H7 (cell line): ENCODE results near the gene LMO7. TPM values are rescaled to one million over a fixed set of nuclear protein-coding genes. Genes with fewer than 3 reads are reported as not detected.

Experiments used
- DNase-seq: peaks from one replicate; pipeline ENCODE4 v3.0.0; 2012
- H3K27me3 ChIP-seq: 2 replicates; pipeline ENCODE4 v1.6.0; 2011; ENCODE audit warnings: mild to moderate bottlenecking, low read length; ENCODE audit not compliant: control insufficient read depth, insufficient read depth
- H3K36me3 ChIP-seq: replicated peaks from 2 replicates; pipeline ENCODE4 v1.5.1; 2011; ENCODE audit warnings: low read length; ENCODE audit not compliant: control insufficient read depth, insufficient read depth
- H3K4me3 ChIP-seq: 2 replicates; pipeline ENCODE4 v1.5.1; 2011; ENCODE audit warnings: low read depth, mild to moderate bottlenecking, control low read depth, low read length, moderate library complexity; ENCODE audit not compliant: insufficient read depth
- total RNA-seq: library from RNA; depleted of rRNA; stranded (reverse); fragments of >200 nt; shearing (Covaris generic); gene quantifications from 2 replicates; pipeline ENCODE4 v1.2.3, GENCODE V29; 2014

Gene LMO7
- total RNA-seq, 1 experiment from 2014 or later = 7.6 TPM

DNA sequence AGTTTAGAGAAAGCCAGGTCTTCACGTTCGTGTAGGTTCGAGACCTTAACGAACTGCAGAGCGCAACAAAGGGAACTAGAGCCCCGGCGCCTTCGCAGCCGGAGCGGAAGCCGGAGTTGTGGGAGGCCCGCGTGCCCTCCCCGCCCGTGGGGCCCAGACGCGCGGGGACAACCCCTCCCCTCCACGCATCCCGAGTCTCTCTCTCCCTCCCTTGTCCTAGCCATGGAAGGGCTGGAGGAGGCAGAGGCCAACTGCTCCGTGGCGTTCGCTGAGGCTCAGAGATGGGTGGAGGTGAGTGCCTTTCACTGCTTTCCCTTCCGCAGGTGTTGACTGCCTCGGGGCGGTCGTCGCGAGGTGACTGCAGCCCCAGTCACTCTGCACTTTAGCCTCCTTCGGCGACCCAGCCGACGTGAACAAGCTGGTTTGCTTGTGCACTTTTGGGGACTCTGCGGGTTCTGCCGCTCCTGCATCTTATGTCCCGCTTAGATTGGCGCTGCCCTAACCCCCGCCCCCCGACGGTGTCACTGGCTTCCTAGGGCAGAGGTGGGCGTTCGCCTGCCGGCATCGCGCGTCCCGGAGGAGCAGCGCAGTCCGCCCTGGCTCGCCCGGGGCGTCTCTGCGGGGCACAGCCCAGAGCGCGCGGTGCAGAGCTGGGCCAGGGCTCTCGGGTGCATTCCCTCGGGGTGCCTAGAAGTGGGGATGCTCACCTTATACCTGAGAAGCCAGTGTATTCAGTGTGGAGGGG, 478 bp downstream of the LMO7 start:
- Histone ChIP-seq H3K27me3 (peaks cover 32% of the 10 kb centered on the region), H3K4me3 (peak overlapping the region; percentile 51), H3K36me3 (no peaks in the 10 kb centered on the region)
- DNase-seq = peak; percentile 67

DNA sequence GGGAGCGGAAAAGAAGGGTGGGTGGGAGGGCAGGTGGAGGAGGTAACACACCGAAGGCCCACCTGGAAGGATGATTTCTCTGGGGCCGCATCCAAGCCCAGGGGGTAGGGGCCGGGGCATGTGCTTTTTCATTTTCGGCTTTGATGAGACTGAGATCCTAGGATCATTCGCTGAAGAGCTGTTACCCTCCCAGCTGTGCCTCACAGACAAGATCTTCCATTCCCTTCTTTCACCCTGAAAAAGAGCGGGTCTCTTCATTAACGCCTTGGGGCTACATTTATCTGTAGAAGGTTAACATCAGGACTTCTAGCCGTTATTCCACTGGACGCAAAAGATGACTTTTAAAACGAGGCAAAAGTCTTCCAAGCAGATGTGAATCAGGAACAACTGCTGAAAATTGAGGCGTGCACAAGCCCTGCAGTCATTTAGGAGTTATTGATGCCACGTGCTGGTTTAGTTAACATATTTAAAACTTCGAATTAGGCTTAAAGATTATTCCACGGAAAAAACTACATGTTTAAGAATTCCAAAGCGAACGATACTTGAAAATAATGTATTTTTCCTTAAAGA, 1.1 kb downstream of the LMO7 start:
- H3K27me3 ChIP-seq = peaks cover 32% of the 10 kb centered on the region
- H3K36me3 ChIP-seq = no peaks in the 10 kb centered on the region
- peak; percentile 58 for DNase-seq
- peak overlapping the region; percentile 51 for H3K4me3 ChIP-seq

DNA sequence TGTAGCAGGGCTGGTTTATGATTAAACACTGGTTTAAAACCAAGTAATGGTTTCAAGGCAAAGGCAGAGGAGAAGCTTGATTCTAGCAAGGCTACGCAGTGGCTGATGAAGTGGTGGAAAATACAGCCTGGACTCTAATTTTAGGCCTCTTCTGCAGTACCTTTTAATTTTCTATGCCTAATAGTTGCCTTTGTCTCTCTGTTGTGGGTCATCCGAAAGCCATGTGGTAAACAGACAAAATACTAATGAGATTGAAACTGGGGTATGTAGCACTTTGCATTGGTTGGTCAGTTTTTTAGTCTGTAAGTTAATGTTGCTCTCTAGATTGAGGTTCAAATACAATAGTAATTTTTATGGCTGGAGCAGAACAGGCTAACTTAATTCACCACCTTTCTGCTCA, 3.3 kb downstream of the LMO7 start:
- no peak overlapping the region for H3K4me3 ChIP-seq
- no peak for DNase-seq
- no peaks in the 10 kb centered on the region for H3K36me3 ChIP-seq
- H3K27me3 ChIP-seq = peaks cover 32% of the 10 kb centered on the region

DNA sequence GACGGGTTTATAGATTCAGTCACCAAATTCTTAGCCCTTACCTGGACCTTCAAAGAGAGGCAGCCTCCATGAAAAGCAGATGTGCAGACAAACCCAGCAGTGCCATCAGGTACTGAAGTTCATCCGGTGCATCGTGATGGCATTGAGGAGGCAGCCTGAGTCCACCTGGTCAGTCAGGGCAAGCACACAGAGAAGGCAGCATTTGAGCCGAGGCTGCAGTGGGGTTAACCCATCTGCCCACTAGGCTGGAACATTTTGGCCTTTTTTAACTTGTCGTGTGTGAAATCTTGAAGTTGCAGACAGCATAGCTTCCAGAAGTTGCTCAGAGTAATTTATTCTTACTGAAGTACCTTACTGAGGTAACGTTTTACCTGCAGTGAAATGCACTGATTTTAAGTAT, 4.9 kb downstream of the LMO7 start:
- no peaks in the 10 kb centered on the region for H3K36me3 ChIP-seq

DNA sequence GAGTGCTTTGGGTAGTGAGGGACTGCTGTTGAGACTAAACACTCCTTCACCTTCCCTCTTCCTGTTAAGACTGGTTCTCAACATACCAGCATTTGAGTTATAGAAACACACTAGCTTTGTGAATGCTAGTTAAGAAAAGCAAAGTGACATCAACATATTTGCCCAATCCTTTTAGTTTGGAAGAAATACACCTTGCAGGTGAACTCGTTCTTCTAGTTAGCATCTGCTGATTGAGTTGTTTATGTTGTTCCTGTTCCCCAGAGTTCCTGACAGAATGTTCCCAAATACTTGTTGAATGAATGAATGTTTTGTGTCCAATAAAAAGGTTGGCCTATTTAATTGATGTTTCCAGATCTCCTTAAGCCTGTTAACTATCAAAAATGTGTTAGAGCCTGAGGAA, 7.1 kb downstream of the LMO7 start:
- DNase-seq = no peak
- Histone ChIP-seq H3K27me3 (peaks cover 4% of the 10 kb centered on the region), H3K4me3 (no peak overlapping the region), H3K36me3 (no peaks in the 10 kb centered on the region)

More for the DNA sequence above, 4.9 kb downstream of the LMO7 start:
- DNase-seq = no peak
- Histone ChIP-seq H3K4me3 (no peak overlapping the region), H3K27me3 (peaks cover 24% of the 10 kb centered on the region)

DNA sequence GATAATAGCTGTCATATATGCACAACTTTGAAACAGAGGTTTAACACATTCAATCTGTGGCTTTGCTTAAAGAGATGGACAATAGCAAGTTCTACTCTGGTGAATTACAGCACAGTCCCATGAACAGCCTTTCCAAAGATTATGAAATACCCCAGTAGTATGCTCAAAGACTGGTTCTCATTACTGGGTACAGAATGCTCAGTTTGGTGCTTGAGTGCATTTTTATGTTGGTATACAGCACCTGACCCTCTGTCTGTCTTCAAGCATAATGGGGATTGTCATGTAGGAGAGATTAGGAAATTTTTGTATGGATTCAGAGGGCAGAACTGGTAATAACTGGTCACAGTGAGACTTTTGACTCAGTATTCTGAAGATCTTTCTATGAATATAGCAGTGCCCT, 7.6 kb downstream of the LMO7 start:
- H3K4me3 ChIP-seq = no peak overlapping the region
- DNase-seq = no peak
- peaks cover under 1% of the 10 kb centered on the region; the same call in 1 of the 2 replicates for H3K27me3 ChIP-seq
- H3K36me3 ChIP-seq = no peaks in the 10 kb centered on the region

DNA sequence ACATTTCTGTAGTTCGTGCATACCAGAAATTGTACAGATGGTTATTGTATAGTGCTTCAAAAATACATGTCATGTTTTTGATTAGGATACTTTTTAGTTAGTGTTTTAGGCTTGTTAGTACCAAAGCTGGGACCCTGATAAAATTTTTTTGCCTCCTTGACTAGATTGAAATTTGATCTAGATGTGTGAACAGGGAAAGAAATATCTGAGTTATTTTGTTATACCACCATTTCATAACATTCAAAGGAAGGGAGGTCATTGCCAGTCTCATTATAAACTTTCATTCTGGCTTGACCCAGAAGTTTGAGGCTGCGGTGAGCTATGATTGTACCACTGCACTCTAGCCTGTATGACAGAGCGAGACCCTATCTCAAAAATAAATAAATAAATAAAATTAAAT, 9.0 kb downstream of the LMO7 start:
- Histone ChIP-seq H3K4me3 (no peak overlapping the region), H3K36me3 (no peaks in the 10 kb centered on the region), H3K27me3 (no peaks in the 10 kb centered on the region)
- no peak for DNase-seq

DNA sequence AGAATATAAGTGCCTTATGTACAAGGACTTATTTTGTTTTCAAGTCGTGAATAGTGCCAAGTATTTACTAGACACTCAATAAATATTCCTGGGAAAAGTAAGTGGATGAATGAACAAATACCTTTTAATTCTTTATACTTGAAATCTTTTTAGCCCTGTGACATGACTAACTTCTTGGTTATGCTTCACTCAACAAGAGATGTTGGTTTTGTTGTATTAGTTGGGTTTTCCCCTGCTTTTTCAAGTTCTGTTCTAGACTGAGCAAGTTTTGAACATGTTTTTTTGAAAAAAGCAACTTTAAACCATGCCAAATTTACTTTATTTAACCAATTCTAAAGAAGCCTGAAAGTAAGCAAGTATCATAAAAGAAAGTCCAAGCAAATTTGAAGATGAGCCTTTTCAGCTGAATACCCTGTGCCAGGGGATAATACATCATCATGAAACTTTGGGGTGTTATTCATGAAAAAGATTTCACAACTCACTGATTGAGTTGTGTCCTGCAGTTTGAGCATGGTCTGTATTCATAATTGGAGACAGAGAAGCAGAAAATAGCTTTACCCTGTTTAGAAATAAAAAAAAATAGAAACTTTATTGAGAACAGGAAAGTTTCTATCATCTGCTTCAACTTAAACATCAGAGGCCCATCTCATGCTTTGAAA, 11.1 kb downstream of the LMO7 start:
- Histone ChIP-seq H3K36me3 (no peaks in the 10 kb centered on the region), H3K4me3 (no peak overlapping the region), H3K27me3 (no peaks in the 10 kb centered on the region)
- DNase-seq = no peak

DNA sequence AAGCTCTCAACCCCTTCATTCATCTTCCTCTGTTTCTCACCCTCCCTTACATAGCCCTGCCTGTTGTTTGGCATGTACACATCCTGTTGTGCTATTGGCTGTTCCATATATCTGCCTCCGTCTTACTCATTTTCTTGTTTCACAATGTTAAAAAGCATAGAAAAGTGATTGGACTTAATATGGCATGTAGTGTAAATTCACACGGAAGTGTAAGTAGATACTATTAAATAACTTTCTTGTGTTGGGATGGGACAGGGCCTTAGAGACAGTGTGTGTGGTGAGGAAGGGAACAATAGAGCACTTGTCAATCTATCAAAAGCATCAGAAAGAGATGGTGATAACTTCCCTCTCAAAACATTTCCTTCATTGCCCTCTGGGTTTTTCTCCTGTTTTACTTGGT, 12.3 kb downstream of the LMO7 start:
- no peak overlapping the region for H3K4me3 ChIP-seq
- DNase-seq = no peak
- H3K27me3 ChIP-seq = no peaks in the 10 kb centered on the region

DNA sequence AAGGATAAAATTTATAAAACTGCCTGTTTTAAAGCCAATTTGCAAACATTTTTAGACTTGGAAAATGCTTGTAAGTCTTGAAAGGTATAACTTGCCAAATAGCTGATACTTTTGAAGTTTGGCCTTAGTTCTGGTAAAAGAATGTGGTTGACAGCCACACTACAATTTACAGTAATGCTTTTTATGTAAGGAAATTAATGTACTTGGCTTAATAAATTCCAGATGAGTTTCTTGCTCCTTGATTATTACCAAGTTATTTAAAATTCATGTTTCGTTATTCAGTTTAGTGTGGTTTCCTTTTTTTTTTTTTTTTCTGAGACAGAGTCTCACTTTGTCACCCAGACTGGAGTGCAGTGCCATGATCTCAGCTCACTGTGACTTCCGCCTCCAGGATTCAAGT, 14.9 kb downstream of the LMO7 start:
- no peaks in the 10 kb centered on the region for H3K36me3 ChIP-seq
- DNase-seq = no peak
- H3K27me3 ChIP-seq = no peaks in the 10 kb centered on the region
- H3K4me3 ChIP-seq = no peak overlapping the region

More for the DNA sequence above, 12.3 kb downstream of the LMO7 start:
- H3K36me3 ChIP-seq = no peaks in the 10 kb centered on the region

DNA sequence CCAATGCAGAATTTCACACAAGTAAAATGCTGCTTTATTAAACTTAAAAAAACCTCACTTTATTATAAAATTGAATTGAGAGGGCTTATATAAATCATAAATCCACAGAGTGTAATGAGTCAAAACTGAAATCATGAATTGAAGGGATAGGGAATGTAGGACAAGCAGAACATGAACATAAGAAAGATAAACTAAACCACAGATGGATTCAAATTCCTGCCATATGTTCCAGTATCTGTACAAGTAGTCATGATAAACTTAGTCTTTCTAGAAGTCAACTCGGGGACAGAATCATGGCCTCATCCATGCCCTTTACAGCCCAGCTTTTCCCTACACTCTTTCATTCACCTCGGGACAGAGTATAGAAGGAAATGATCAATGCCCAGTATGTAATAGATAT, 16.6 kb downstream of the LMO7 start:
- H3K4me3 ChIP-seq = no peak overlapping the region
- DNase-seq = no peak
- no peaks in the 10 kb centered on the region for H3K36me3 ChIP-seq
- no peaks in the 10 kb centered on the region for H3K27me3 ChIP-seq

DNA sequence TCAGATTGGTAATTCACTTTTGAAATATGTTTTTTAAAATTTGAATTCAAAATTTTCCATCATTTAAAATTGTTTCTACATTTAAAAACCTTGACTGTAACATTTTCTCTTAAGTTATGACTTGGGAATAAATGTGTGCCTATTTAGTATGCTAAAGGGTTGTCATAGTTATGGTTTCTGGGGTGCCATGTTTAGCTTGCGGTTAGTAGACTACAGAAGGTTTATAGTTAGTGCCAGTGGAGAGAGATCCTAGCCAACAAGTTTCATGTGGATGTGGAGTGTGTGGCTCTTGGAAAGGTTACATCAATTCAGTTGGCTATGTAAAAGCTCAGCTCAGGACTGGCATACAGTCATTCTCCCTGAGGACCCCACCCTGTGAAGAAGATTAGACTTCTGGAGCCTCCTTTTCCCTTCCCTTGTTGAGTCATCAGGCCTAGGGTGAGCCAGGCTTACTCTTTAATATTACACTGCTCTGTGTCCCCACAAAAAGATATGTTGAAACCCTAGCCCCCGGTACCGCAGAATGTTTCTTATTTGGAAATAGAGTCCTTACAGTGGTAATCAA, 20.4 kb downstream of the LMO7 start:
- no peak for DNase-seq
- Histone ChIP-seq H3K27me3 (no peaks in the 10 kb centered on the region), H3K36me3 (no peaks in the 10 kb centered on the region), H3K4me3 (no peak overlapping the region)

DNA sequence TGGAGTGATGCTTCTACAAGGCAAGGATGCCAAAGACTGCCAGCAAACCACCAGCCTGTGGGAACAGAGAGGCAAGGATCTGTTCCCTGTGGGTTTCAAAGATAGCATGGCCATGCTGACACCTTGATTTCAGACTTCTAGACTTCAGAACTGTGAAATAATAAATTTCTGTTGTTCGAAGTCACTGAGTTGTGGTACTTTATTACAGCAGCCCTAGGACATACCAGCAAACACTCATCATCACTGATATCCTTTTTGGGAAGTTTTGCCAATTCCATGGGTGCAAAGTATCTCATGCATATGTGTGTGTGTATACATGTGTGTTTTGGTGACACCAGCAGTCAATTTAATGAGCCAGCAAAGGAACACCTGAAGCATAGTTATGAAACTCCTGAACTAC, 21.0 kb downstream of the LMO7 start:
- no peak overlapping the region for H3K4me3 ChIP-seq
- DNase-seq = no peak
- H3K27me3 ChIP-seq = no peaks in the 10 kb centered on the region
- no peaks in the 10 kb centered on the region for H3K36me3 ChIP-seq

DNA sequence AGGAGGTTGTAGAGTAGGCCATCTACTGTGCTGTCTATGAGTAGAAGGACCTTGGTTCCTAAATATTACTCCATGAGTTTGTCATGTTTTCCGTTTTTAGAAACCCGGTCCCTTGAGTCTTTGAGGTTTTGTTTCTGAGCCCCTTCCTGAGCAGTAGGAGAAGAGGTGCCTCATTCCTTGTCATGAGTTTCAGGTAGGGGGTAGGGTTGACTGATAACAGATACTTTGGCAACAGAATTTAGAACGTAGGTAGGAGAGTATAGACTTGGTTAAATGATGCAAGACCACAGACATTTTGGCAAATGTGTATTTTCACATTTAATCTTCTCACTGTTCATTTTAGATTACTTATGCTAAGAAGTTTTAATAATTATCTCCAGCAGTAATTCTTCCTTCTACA, 24.6 kb downstream of the LMO7 start:
- Histone ChIP-seq H3K4me3 (no peak overlapping the region), H3K27me3 (no peaks in the 10 kb centered on the region), H3K36me3 (no peaks in the 10 kb centered on the region)
- no peak for DNase-seq

DNA sequence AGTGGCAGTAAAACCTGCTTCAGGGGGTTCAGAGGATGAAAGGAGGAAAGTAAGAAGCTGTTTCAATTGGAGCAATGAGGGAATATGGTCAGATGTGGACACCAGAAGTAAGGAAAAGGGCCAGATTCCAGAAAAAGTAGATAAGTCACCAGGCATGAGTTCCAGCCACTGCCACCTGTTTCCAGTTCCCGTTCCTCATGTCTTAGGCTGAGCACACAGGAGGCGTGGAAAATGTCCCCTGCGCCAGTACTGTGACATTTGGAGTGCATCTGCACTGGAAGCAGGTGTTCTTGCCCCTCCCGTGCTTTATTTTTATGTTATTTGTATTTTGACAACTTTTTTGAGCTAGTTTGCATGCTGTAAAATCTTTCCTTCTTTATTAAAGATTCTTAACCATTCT, 25.3 kb downstream of the LMO7 start:
- Histone ChIP-seq H3K36me3 (no peaks in the 10 kb centered on the region), H3K27me3 (no peaks in the 10 kb centered on the region), H3K4me3 (no peak overlapping the region)
- DNase-seq = no peak
